OCI-LY1 (cell line): ENCODE results near the gene TRPV4.

Experiments used
- EZH2 ChIP-seq: fragments of 200-600 bp; sonication (generic), shearing (Covaris generic); IDR thresholded peaks from 2 replicates; pipeline ENCODE4 v1.8.0; 2017; ENCODE audit warnings: borderline replicate concordance, mixed run types, mild to moderate bottlenecking, antibody characterized with exemption, low read length, moderate library complexity, mixed read lengths
- TF ChIP-seq, protein P1 (sequence below): fragments of 200-600 bp; sonication (generic), shearing (Covaris generic); IDR thresholded peaks from 2 replicates; pipeline ENCODE4 v1.5.1; 2017; ENCODE audit warnings: mild to moderate bottlenecking, antibody characterized with exemption, low read length, moderate library complexity, mixed read lengths

DNA sequence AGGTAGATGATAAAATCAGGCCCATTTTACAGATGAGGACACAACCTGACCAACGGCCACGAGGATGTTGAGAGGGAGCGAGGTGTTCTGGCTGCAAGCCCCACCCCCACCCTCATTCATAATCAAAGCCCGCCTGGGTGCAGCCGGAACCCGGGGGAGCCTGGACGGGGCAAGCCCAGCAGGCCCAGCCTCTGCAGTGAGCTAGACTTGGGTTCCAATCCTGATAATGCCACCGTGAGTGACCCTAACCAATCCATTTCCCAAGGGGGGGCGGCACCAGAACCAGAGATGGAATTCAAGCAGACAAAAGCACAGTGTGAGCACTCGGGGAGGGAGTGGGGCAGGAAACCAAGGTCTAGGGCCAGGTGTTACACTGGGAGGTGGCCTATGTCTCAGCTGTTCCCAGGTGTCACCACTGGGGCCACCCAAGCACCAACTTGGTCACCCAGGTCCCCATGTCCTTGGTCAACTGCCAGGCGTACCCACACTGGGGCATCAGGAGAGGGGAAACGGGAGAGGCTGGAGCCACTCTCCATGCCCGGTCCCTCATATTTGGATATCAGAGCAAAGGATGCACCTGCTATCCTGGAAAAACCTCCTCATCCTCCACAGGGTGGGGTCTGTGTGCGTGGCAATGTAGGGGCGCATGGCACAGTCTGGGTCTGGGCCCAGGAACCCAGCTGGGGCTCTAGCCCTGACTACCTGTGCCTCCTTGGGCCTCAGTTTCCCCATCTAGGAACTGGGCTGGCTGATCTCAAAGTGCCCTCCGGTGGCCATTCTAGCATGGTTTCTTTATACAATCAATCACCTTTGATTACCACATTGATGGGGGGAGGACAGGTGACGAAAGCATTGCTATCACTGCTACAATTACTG, 61.2 kb downstream of the TRPV4 start:
- TF ChIP-seq EZH2: no peak
- TF ChIP-seq, protein P1, sequence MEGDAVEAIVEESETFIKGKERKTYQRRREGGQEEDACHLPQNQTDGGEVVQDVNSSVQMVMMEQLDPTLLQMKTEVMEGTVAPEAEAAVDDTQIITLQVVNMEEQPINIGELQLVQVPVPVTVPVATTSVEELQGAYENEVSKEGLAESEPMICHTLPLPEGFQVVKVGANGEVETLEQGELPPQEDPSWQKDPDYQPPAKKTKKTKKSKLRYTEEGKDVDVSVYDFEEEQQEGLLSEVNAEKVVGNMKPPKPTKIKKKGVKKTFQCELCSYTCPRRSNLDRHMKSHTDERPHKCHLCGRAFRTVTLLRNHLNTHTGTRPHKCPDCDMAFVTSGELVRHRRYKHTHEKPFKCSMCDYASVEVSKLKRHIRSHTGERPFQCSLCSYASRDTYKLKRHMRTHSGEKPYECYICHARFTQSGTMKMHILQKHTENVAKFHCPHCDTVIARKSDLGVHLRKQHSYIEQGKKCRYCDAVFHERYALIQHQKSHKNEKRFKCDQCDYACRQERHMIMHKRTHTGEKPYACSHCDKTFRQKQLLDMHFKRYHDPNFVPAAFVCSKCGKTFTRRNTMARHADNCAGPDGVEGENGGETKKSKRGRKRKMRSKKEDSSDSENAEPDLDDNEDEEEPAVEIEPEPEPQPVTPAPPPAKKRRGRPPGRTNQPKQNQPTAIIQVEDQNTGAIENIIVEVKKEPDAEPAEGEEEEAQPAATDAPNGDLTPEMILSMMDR: no peak
